ENCODE measurements around the gene TTF2.
"Not testable (repeated sequence)": the region's sequence is repeated elsewhere in the genome, so short reads cannot be mapped to it uniquely, and the experiment has no call there.

TTF2 gene

GRCh38 chr1:117093870-117094621 is 33.9 kb downstream of the TTF2 start:
- peak; percentile 14 for DNase-seq

- DNase-seq: no peak
Observed at GRCh38 chr1:117094841-117095604, 34.9 kb downstream of the TTF2 start.

GRCh38 chr1:117096951-117097408 is 36.9 kb downstream of the TTF2 start:
- DNase-seq: no peak

GRCh38 chr1:117097443-117097842 is 37.3 kb downstream of the TTF2 start:
- no peak for DNase-seq

- no peak for DNase-seq
Observed at GRCh38 chr1:117098287-117098890, 38.3 kb downstream of the TTF2 start.

- no peak for DNase-seq
Observed at GRCh38 chr1:117101334-117101733, 41.2 kb downstream of the TTF2 start.

GRCh38 chr1:117101858-117102257 is 41.7 kb downstream of the TTF2 start:
- DNase-seq: not testable (repeated sequence)

GRCh38 chr1:117104986-117105385 is 44.9 kb downstream of the TTF2 start:
- no peak for DNase-seq

- DNase-seq: no peak
Observed at GRCh38 chr1:117105722-117106121, 45.6 kb downstream of the TTF2 start.

GRCh38 chr1:117106478-117106877 is 46.4 kb downstream of the TTF2 start:
- no peak for DNase-seq

GRCh38 chr1:117107364-117107763 is 47.2 kb downstream of the TTF2 start:
- no peak for DNase-seq

GRCh38 chr1:117110774-117111173 is 50.6 kb downstream of the TTF2 start:
- no peak for DNase-seq

- no peak for DNase-seq
Observed at GRCh38 chr1:117112047-117112717, 52.1 kb downstream of the TTF2 start.

- no peak for DNase-seq
Observed at GRCh38 chr1:117113199-117113598, 53.1 kb downstream of the TTF2 start.

- no peak for DNase-seq
Observed at GRCh38 chr1:117114877-117115276, 54.8 kb downstream of the TTF2 start.

- no peak for DNase-seq
Observed at GRCh38 chr1:117116090-117116783, 56.1 kb downstream of the TTF2 start.

GRCh38 chr1:117116784-117117130 is 56.6 kb downstream of the TTF2 start:
- no peak for DNase-seq

- DNase-seq: no peak
Observed at GRCh38 chr1:117117697-117118096, 57.6 kb downstream of the TTF2 start.

GRCh38 chr1:117118137-117118536 is 58.0 kb downstream of the TTF2 start:
- DNase-seq: no peak

GRCh38 chr1:117119144-117119543 is 59.0 kb downstream of the TTF2 start:
- not testable (repeated sequence) for DNase-seq

GRCh38 chr1:117120774-117121588 is 60.9 kb downstream of the TTF2 start:
- no peak for DNase-seq
